ENCODE measurements around the gene CMTM3. TPM values are rescaled to one million over a fixed set of nuclear protein-coding genes. Genes with fewer than 3 reads are reported as not detected.
"Not testable (repeated sequence)": the region's sequence is repeated elsewhere in the genome, so short reads cannot be mapped to it uniquely, and the experiment has no call there.

CMTM3 gene
- polyA plus RNA-seq, 1 of the 3 experiments (the other 2 are of a cell fraction): 69.4 TPM

DNA sequence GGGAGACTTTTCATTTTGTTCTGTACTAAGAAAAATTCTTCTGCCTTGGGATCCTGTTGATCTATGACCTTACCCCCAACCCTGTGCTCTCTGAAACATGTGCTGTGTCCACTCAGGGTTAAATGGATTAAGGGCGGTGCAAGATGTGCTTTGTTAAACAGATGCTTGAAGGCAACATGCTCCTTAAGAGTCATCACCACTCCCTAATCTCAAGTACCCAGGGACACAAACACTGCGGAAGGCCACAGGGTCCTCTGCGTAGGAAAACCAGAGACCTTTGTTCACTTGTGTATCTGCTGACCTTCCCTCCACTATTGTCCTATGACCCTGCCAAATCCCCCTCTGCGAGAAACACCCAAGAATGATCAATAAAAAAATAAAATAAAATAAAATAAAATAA, 27.1 kb downstream of the CMTM3 start:
- CTCF ChIA-PET: interaction anchor here (1.2 kb wide), 1 partner anchor 20 kb away, joined by 4 read pairs; no protein-coding TSS in a partner anchor
- H2AFZ ChIP-seq (ENCODE audit: low read depth); H3K79me2 ChIP-seq (ENCODE audit: insufficient read depth); H3K9ac ChIP-seq; H3K9me2 ChIP-seq; H3K36me3 ChIP-seq (replicated peaks in 1 of 2; ENCODE audit: control insufficient read depth in 1 of 2, insufficient read depth in 2 of 2, low read length in 1 of 2); POLR2A ChIA-PET; DNase-seq; H3K27me3 ChIP-seq (ENCODE audit: insufficient read depth); H3F3A ChIP-seq (replicated peaks; ENCODE audit: insufficient read depth); H3K4me2 ChIP-seq; H3K27ac ChIP-seq (ENCODE audit: low read depth in 2 of 2, low read length in 1 of 2); H3K4me3 ChIP-seq (ENCODE audit: low read depth in 2 of 2, low read length in 1 of 2); H3K9me3 ChIP-seq; H3K4me1 ChIP-seq (ENCODE audit: control insufficient read depth in 1 of 2, insufficient read depth in 2 of 2, low read depth in 1 of 2, low read length in 1 of 2); H4K20me1 ChIP-seq (ENCODE audit: insufficient read depth): not testable (repeated sequence)
- WGBS (ENCODE audit: low lambda C conversion rate): 89% methylated on average over 4 of the region's 4 CpGs

DNA sequence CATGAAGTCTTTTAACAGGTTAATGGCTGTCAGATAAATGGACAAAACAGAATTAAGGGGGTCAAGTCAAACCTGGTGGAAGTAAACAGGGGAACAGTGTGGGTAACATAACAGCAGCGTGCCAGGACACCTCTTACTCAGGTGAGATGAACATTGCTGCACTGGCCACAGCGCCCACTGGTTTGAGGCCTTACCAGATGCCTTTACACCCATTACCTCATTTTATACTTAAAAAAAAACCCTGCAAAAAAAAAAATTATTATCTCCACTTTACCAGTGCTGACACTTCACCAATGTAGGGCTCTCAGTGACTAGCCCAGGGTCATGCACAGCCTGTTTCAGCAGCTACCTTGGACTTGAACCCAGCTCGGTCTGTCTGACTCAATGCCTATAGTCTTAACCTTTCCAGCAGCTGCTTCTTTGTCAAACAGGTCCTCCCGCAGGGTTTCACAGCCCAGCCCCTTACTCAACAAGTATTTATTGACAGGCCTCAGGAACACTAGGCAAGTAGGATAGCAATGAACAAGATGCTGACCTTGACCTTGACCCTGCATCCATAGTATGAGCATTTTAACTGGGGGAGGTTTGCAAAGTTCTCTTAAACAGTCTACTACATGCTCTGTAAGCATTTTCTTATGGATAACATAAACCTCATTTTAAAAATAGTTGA, 30.2 kb downstream of the CMTM3 start:
- no peak for DNase-seq
- H3K9ac ChIP-seq: no peak overlapping the region
- H3F3A ChIP-seq (replicated peaks; ENCODE audit: insufficient read depth): no peaks in the 10 kb centered on the region
- H2AFZ ChIP-seq (ENCODE audit: low read depth): no peak overlapping the region
- WGBS (ENCODE audit: low lambda C conversion rate): 96% methylated on average over 4 of the region's 4 CpGs
- no peaks in the 10 kb centered on the region for H3K27me3 ChIP-seq (ENCODE audit: insufficient read depth)
- H3K4me1 ChIP-seq (ENCODE audit: control insufficient read depth in 1 of 2, insufficient read depth in 2 of 2, low read depth in 1 of 2, low read length in 1 of 2): no peaks in the 10 kb centered on the region
- POLR2A ChIA-PET: no interaction called here
- H3K79me2 ChIP-seq (ENCODE audit: insufficient read depth): peaks cover 5% of the 10 kb centered on the region; the same call in 1 of the 2 replicates
- no peak for TF ChIP-seq MXI1 (IDR thresholded peaks at IDR 0.05; ENCODE audit: low read depth, low read length)
- no peak for TF ChIP-seq NRF1 (IDR thresholded peaks at IDR 0.05; ENCODE audit: low read depth, low read length)
- no peak for TF ChIP-seq RXRA (IDR thresholded peaks at IDR 0.05; ENCODE audit: borderline replicate concordance, low read depth)
- TF ChIP-seq ELF1 (IDR thresholded peaks at IDR 0.05): no peak
- no peak for TF ChIP-seq FOXM1 (IDR thresholded peaks at IDR 0.05; ENCODE audit: low read depth)
- TF ChIP-seq, protein P1, sequence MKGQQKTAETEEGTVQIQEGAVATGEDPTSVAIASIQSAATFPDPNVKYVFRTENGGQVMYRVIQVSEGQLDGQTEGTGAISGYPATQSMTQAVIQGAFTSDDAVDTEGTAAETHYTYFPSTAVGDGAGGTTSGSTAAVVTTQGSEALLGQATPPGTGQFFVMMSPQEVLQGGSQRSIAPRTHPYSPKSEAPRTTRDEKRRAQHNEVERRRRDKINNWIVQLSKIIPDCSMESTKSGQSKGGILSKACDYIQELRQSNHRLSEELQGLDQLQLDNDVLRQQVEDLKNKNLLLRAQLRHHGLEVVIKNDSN (IDR thresholded peaks at IDR 0.05; ENCODE audit: borderline replicate concordance, low read depth): no peak
- TF ChIP-seq, protein P2, sequence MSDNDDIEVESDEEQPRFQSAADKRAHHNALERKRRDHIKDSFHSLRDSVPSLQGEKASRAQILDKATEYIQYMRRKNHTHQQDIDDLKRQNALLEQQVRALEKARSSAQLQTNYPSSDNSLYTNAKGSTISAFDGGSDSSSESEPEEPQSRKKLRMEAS (IDR thresholded peaks at IDR 0.05; ENCODE audit: low read depth): no peak
- no peak for TF ChIP-seq CHD2 (IDR thresholded peaks at IDR 0.05; ENCODE audit: low read length, partially characterized antibody)
- no peak for TF ChIP-seq FOSL2 (IDR thresholded peaks at IDR 0.05; ENCODE audit: borderline replicate concordance, low read depth)
- no peaks in the 10 kb centered on the region for H3K9me3 ChIP-seq
- no peaks in the 10 kb centered on the region for H3K36me3 ChIP-seq (replicated peaks in 1 of 2; ENCODE audit: control insufficient read depth in 1 of 2, insufficient read depth in 2 of 2, low read length in 1 of 2)
- no peaks in the 10 kb centered on the region for H4K20me1 ChIP-seq (ENCODE audit: insufficient read depth)
- H3K27ac ChIP-seq (ENCODE audit: low read depth in 2 of 2, low read length in 1 of 2): no peak overlapping the region
- no peak overlapping the region for H3K4me3 ChIP-seq (ENCODE audit: low read depth in 2 of 2, low read length in 1 of 2)
- H3K9me2 ChIP-seq: no peaks in the 10 kb centered on the region
- CTCF ChIA-PET: interaction anchor here (0.7 to 9.2 kb wide), 6 partner anchors 16 to 233 kb away, joined by 3 to 66 read pairs (median 6); partner anchors contain the start of gene NAE1
- H3K4me2 ChIP-seq: no peak overlapping the region

DNA sequence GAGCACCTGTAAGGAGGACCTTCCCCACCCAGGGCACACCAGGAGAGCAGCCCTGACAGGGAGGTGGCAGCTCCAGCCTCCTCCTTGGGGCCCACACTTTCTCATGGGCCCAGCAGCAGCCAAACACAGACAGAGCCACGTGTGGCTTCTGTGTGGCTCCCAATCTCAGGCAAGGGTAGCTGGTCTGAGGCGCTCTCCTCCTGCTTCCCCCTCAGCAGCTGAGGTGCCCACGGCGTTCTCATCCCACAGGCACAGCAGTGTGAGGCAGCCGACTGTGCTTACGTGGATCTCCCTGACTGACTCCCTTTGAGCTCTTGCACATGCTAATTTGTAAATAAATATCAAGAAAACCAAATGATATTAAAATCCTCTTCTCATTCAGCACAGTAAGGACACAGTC, 30.9 kb downstream of the CMTM3 start:
- peaks cover 5% of the 10 kb centered on the region; the same call in 1 of the 2 replicates for H3K79me2 ChIP-seq (ENCODE audit: insufficient read depth)
- no peaks in the 10 kb centered on the region for H3K36me3 ChIP-seq (replicated peaks in 1 of 2; ENCODE audit: control insufficient read depth in 1 of 2, insufficient read depth in 2 of 2, low read length in 1 of 2)
- H3F3A ChIP-seq (replicated peaks; ENCODE audit: insufficient read depth): no peaks in the 10 kb centered on the region
- ChIA-PET POLR2A (no interaction called here), CTCF (interaction anchor here (1.0 to 9.2 kb wide), 5 partner anchors 16 to 232 kb away, joined by 3 to 66 read pairs (median 6); partner anchors contain the start of gene NAE1)
- H2AFZ ChIP-seq (ENCODE audit: low read depth): no peak overlapping the region
- H3K9me2 ChIP-seq: no peaks in the 10 kb centered on the region
- no peak for DNase-seq
- no peaks in the 10 kb centered on the region for H4K20me1 ChIP-seq (ENCODE audit: insufficient read depth)
- no peak for TF ChIP-seq MEF2A (IDR thresholded peaks at IDR 0.05; ENCODE audit: borderline replicate concordance, low read depth)
- no peak overlapping the region for H3K4me3 ChIP-seq (ENCODE audit: low read depth in 2 of 2, low read length in 1 of 2)
- 100% methylated on average over 5 of the region's 6 CpGs for WGBS (ENCODE audit: low lambda C conversion rate)
- no peaks in the 10 kb centered on the region for H3K9me3 ChIP-seq
- H3K27me3 ChIP-seq (ENCODE audit: insufficient read depth): no peaks in the 10 kb centered on the region
- H3K9ac ChIP-seq: no peak overlapping the region
- H3K4me2 ChIP-seq: no peak overlapping the region
- no peaks in the 10 kb centered on the region for H3K4me1 ChIP-seq (ENCODE audit: control insufficient read depth in 1 of 2, insufficient read depth in 2 of 2, low read depth in 1 of 2, low read length in 1 of 2)
- no peak overlapping the region for H3K27ac ChIP-seq (ENCODE audit: low read depth in 2 of 2, low read length in 1 of 2)

Data from SK-N-SH (cell line).